CD14-positive monocyte (primary cell): ENCODE data around the gene RNF181. TPM values are rescaled to one million over a fixed set of nuclear protein-coding genes. Genes with fewer than 3 reads are reported as not detected.

Source experiments
- DNase-seq, 3 donors: peaks; one replicate each; pipeline ENCODE4 v3.0.0-alpha.2; 2011 to 2022
- H2AFZ ChIP-seq: 2 replicates; pipeline ENCODE4 v1.6.0; 2012; ENCODE audit warnings: mild to moderate bottlenecking, low read depth, low read length, inconsistent platforms; ENCODE audit not compliant: insufficient read depth, poor library complexity, severe bottlenecking
- H3K27ac ChIP-seq, 2 donors: 1 replicate in 1 of 2; 2 replicates in 1 of 2; pipeline ENCODE4 v1.5.1; 2012 to 2013; ENCODE audit warnings: low read length in 2 of 2, control low read depth in 1 of 2, inconsistent platforms in 1 of 2, low read depth in 1 of 2, mild to moderate bottlenecking in 1 of 2
- H3K27me3 ChIP-seq, 2 donors: one replicate each; pipeline versions ENCODE4 v1.6.0 to v1.6.1; 2011 to 2013; ENCODE audit warnings: low read length in 2 of 2; ENCODE audit not compliant: control insufficient read depth in 2 of 2, insufficient read depth in 2 of 2
- H3K36me3 ChIP-seq, 2 donors: replicated peaks in 1 of 2; 1 replicate in 1 of 2; 2 replicates in 1 of 2; pipeline versions ENCODE4 v1.5.1 to v1.6.1; 2012 to 2013; ENCODE audit warnings: low read length in 2 of 2, control low read depth in 1 of 2, inconsistent platforms in 1 of 2, mild to moderate bottlenecking in 1 of 2; ENCODE audit not compliant: insufficient read depth in 2 of 2, control insufficient read depth in 1 of 2
- H3K4me1 ChIP-seq, 2 donors: 1 replicate in 1 of 2; 2 replicates in 1 of 2; pipeline versions ENCODE4 v1.5.1 to v1.6.1; 2012 to 2013; ENCODE audit warnings: low read length in 2 of 2, control low read depth in 1 of 2, inconsistent platforms in 1 of 2, mild to moderate bottlenecking in 1 of 2, moderate library complexity in 1 of 2; ENCODE audit not compliant: insufficient read depth in 2 of 2, control insufficient read depth in 1 of 2
- H3K4me2 ChIP-seq: replicated peaks from 2 replicates; pipeline ENCODE3; 2012; ENCODE audit warnings: low read length, moderate library complexity, mild to moderate bottlenecking; ENCODE audit not compliant: poor library complexity, severe bottlenecking; ENCODE audit errors: extremely low read depth
- H3K4me3 ChIP-seq, 3 experiments: fragments of 200-600 bp in 1 of 3; sonication (generic) in 1 of 3; replicated peaks in 1 of 3; 1 replicate in 2 of 3; 2 replicates in 1 of 3; pipeline ENCODE4 v1.5.1; 2011 to 2013; ENCODE audit warnings: low read length in 3 of 3, mild to moderate bottlenecking in 3 of 3, control low read depth in 2 of 3, low read depth in 2 of 3, inconsistent platforms in 1 of 3, moderate library complexity in 1 of 3
- H3K79me2 ChIP-seq: 2 replicates; pipeline ENCODE4 v1.6.0; 2012; ENCODE audit warnings: mild to moderate bottlenecking, control low read depth, inconsistent platforms, low read length, moderate library complexity; ENCODE audit not compliant: insufficient read depth
- H3K9ac ChIP-seq: 2 replicates; pipeline ENCODE4 v1.6.0; 2017; ENCODE audit warnings: low read length, mild to moderate bottlenecking; ENCODE audit not compliant: insufficient read depth, poor library complexity, severe bottlenecking
- H3K9me3 ChIP-seq, 2 donors: replicated peaks in 1 of 2; 1 replicate in 1 of 2; 2 replicates in 1 of 2; pipeline versions ENCODE4 v1.5.1 to v1.6.1; 2012 to 2013; ENCODE audit warnings: low read length in 2 of 2, control low read depth in 1 of 2; ENCODE audit not compliant: control insufficient read depth in 1 of 2, insufficient read depth in 1 of 2
- H4K20me1 ChIP-seq: 2 replicates; pipeline ENCODE4 v1.6.0; 2012; ENCODE audit warnings: mild to moderate bottlenecking, low read length, control low read depth, moderate library complexity; ENCODE audit not compliant: insufficient read depth
- H3K27ac Mint-ChIP-seq, 7 donors: one replicate each; pipeline ENCODE4 v1.8.0; 2020; ENCODE audit warnings: mild to moderate bottlenecking in 7 of 7, mixed read lengths in 7 of 7, moderate library complexity in 6 of 7, inconsistent platforms in 2 of 7
- H3K27me3 Mint-ChIP-seq, 3 donors: one replicate each; pipeline ENCODE4 v1.8.0; 2021 to 2022; ENCODE audit warnings: low read depth in 3 of 3, mild to moderate bottlenecking in 3 of 3, mixed read lengths in 3 of 3, moderate library complexity in 3 of 3, inconsistent platforms in 1 of 3
- H3K36me3 Mint-ChIP-seq, 2 donors: one replicate each; pipeline ENCODE4 v1.8.0; 2020; ENCODE audit warnings: mixed read lengths in 2 of 2, inconsistent platforms in 1 of 2, mild to moderate bottlenecking in 1 of 2
- H3K4me1 Mint-ChIP-seq: one replicate; pipeline ENCODE4 v1.8.0; 2020; ENCODE audit warnings: mild to moderate bottlenecking, mixed read lengths
- H3K4me3 Mint-ChIP-seq, 2 donors: one replicate each; pipeline ENCODE4 v1.8.0; 2020; ENCODE audit warnings: mild to moderate bottlenecking in 2 of 2, mixed read lengths in 2 of 2, moderate library complexity in 1 of 2
- H3K9me3 Mint-ChIP-seq, 7 donors: one replicate each; pipeline ENCODE4 v1.8.0; 2020 to 2022; ENCODE audit warnings: mixed read lengths in 7 of 7, mild to moderate bottlenecking in 6 of 7, moderate library complexity in 6 of 7, inconsistent platforms in 2 of 7
- CTCF ChIP-seq: fragments of 200-600 bp; IDR thresholded peaks from one replicate; pipeline ENCODE4 v1.8.0; 2022; ENCODE audit warnings: antibody characterized with exemption, mild to moderate bottlenecking
- WGBS: methylation state at CpG from one replicate; pipeline ENCODE4 v1.1.5; 2013; ENCODE audit warnings: missing lambda C conversion rate; ENCODE audit not compliant: insufficient coverage; 5-methylcytosine and 5-hydroxymethylcytosine counted together
- intact Hi-C, 2 donors: fragments of 100-400 bp; cut with micrococcal nuclease; formaldehyde crosslinking; loops; one replicate each; pipeline versions ENCODE4 v1.15.0 to v1.15.1; 2023
- polyA plus RNA-seq, 3 donors: library from polyadenylated mRNA; depleted of rRNA in 1 of 3; unstranded in 2 of 3; stranded (reverse) in 1 of 3; fragments of 300-500 nt in 2 of 3; fragments of >200 nt in 1 of 3; fragmentation: Illumina TruSeq in 2 of 3; gene quantifications; 1 replicate in 2 of 3; 2 replicates in 1 of 3; pipeline ENCODE4 v1.2.3, GENCODE V29; 2012 to 2021

Gene RNF181
- polyA plus RNA-seq, 3 donors, result 254 to 475 (median 382) TPM

- peak overlapping the region in 2 of 3 experiments; percentile 66 to 83 for H3K4me3 ChIP-seq
- no peaks in the 10 kb centered on the region for H3K9me3 ChIP-seq
- Mint-ChIP-seq H3K27me3 (peaks cover 0 to 2% (median 0%) of the 10 kb centered on the region in 3 donors), H3K9me3 (no peaks in the 10 kb centered on the region), H3K27ac (peak overlapping the region; percentile 73 to 92 (median 88)), H3K36me3 (peaks cover 22 to 30% of the 10 kb centered on the region in 2 donors), H3K4me3 (peak overlapping the region; percentile 83 to 88), H3K4me1 (peaks cover 88% of the 10 kb centered on the region)
- peaks cover 86 to 89% of the 10 kb centered on the region in 2 donors for H3K4me1 ChIP-seq
- no peak for TF ChIP-seq CTCF
- H4K20me1 ChIP-seq, result peaks cover 10% of the 10 kb centered on the region
- H3K27me3 ChIP-seq, result no peaks in the 10 kb centered on the region
- H3K79me2 ChIP-seq, result peaks cover 67% of the 10 kb centered on the region
- H3K36me3 ChIP-seq, result peaks cover 15 to 24% of the 10 kb centered on the region in 2 donors
- intact Hi-C loops, result loop anchor here in 1 of 2 donors (5.0 kb wide), 1 partner anchor 117 kb away; no protein-coding TSS in a partner anchor
- no CpG with 5 or more reads among the region's 1 CpG for WGBS
- H3K27ac ChIP-seq, result peak overlapping the region; percentile 33 to 86
- peak overlapping the region; percentile 72 for H3K9ac ChIP-seq
- peak in 2 of 3 donors; percentile 35 to 47 for DNase-seq
- H3K4me2 ChIP-seq, result peak overlapping the region; percentile 96
- no peak overlapping the region for H2AFZ ChIP-seq
These were observed 9.8 kb upstream of the RNF181 start for GRCh38 chr2:85585781-85586105.

GRCh38 chr2:85588236-85588635 lies 7.3 kb upstream of the RNF181 start:
- Histone ChIP-seq H3K27me3 (no peaks in the 10 kb centered on the region), H4K20me1 (no peaks in the 10 kb centered on the region), H3K4me2 (peak overlapping the region; percentile 69), H3K36me3 (peaks cover 0 to 4% of the 10 kb centered on the region in 2 donors), H3K27ac (peak overlapping the region; percentile 69 to 74), H3K9ac (peak overlapping the region; percentile 15), H3K4me1 (peaks cover 88 to 91% of the 10 kb centered on the region in 2 donors), H3K9me3 (no peaks in the 10 kb centered on the region), H2AFZ (no peak overlapping the region), H3K79me2 (peaks cover 60% of the 10 kb centered on the region), H3K4me3 (peak overlapping the region in 1 of 3 experiments; percentile 61)
- WGBS, result 0% methylated on average over 4 of the region's 4 CpGs
- Mint-ChIP-seq H3K4me3 (peak overlapping the region; percentile 28 to 73), H3K9me3 (no peaks in the 10 kb centered on the region), H3K27ac (peak overlapping the region; percentile 85 to 95 (median 91)), H3K27me3 (peaks cover 0 to 2% (median 0%) of the 10 kb centered on the region in 3 donors), H3K36me3 (peaks cover 13 to 19% of the 10 kb centered on the region in 2 donors), H3K4me1 (peaks cover 87% of the 10 kb centered on the region)
- no peak for DNase-seq
- intact Hi-C loops, result loop anchor here in 1 of 2 donors (5.0 kb wide), 1 partner anchor 114 kb away; no protein-coding TSS in a partner anchor
- TF ChIP-seq CTCF, result no peak
